GM12873 (cell line): ENCODE measurements around the gene PNPLA3.

Experiments used
- CTCF ChIP-seq: IDR thresholded peaks from 2 replicates; pipeline ENCODE4 v1.5.1; 2012; ENCODE audit warnings: low read depth, mild to moderate bottlenecking, moderate library complexity, low read length, control low read depth; ENCODE audit not compliant: insufficient read depth; ENCODE audit errors: missing control alignments

Gene PNPLA3

GRCh38 chr22:43891360-43892182 is 32.0 kb upstream of the PNPLA3 start, which contains the start of gene PNPLA5:
Gene PNPLA5 (minus strand): TSS chr22:43892013. CDS start chr22:43891880, 133 bp downstream.
- TF ChIP-seq CTCF: no peak

- no peak for TF ChIP-seq CTCF
Observed at GRCh38 chr22:43892183-43892894, 31.3 kb upstream of the PNPLA3 start.

GRCh38 chr22:43893266-43893665 is 30.3 kb upstream of the PNPLA3 start:
- TF ChIP-seq CTCF: no peak

- no peak for TF ChIP-seq CTCF
Observed at GRCh38 chr22:43894122-43894521, 29.5 kb upstream of the PNPLA3 start.

- TF ChIP-seq CTCF: no peak
Observed at GRCh38 chr22:43895986-43896645, 27.5 kb upstream of the PNPLA3 start.

- TF ChIP-seq CTCF: no peak
Observed at GRCh38 chr22:43897751-43898261, 25.8 kb upstream of the PNPLA3 start.

GRCh38 chr22:43900206-43900605 is 23.4 kb upstream of the PNPLA3 start:
- no peak for TF ChIP-seq CTCF
